GM06990 (cell line): ENCODE results near the gene PARVB.

Experiments used
- DNase-seq: peaks from one replicate; pipeline ENCODE4 v3.0.0-alpha.2; 2011; ENCODE audit not compliant: insufficient read length; ENCODE audit errors: extremely low read depth
- H3K27me3 ChIP-seq: replicated peaks from 2 replicates; pipeline ENCODE4 v1.6.0; 2011; ENCODE audit warnings: low read length; ENCODE audit not compliant: control insufficient read depth, insufficient read depth
- H3K36me3 ChIP-seq: 2 replicates; pipeline ENCODE4 v1.5.1; 2011; ENCODE audit warnings: low read length; ENCODE audit not compliant: control insufficient read depth, insufficient read depth
- H3K4me3 ChIP-seq: replicated peaks from 2 replicates; pipeline ENCODE4 v1.5.1; 2011; ENCODE audit warnings: low read depth, mild to moderate bottlenecking, control low read depth, low read length
- TF ChIP-seq, protein P1 (sequence below): IDR thresholded peaks from 2 replicates; pipeline ENCODE4 v1.5.1; 2011; ENCODE audit warnings: low read length, control low read depth, mild to moderate bottlenecking, inconsistent platforms; ENCODE audit not compliant: insufficient read depth, poor library complexity, severe bottlenecking

Gene PARVB

DNA sequence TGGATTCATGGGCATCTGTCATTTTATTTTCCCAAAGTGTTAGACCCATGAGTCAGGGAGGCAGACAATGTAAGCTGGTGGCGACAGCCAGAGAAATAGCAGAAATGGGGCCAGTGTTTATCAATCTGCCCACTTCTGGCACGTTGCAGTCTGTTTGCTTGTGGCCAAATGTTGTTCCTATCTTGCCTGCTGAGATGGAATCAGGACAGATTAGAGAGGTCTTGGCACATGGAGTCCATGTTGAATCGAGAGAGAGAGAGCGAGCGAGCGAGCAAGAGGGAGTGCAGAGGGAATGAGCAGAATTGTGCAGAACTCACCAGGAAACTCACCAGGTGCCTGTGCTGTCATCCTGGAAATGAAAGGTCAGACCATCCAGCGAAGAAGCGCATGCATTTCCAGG, 134.7 kb downstream of the PARVB start:
- H3K36me3 ChIP-seq = peaks cover 24% of the 10 kb centered on the region
- TF ChIP-seq, protein P1, sequence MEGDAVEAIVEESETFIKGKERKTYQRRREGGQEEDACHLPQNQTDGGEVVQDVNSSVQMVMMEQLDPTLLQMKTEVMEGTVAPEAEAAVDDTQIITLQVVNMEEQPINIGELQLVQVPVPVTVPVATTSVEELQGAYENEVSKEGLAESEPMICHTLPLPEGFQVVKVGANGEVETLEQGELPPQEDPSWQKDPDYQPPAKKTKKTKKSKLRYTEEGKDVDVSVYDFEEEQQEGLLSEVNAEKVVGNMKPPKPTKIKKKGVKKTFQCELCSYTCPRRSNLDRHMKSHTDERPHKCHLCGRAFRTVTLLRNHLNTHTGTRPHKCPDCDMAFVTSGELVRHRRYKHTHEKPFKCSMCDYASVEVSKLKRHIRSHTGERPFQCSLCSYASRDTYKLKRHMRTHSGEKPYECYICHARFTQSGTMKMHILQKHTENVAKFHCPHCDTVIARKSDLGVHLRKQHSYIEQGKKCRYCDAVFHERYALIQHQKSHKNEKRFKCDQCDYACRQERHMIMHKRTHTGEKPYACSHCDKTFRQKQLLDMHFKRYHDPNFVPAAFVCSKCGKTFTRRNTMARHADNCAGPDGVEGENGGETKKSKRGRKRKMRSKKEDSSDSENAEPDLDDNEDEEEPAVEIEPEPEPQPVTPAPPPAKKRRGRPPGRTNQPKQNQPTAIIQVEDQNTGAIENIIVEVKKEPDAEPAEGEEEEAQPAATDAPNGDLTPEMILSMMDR = no peak
- no peaks in the 10 kb centered on the region for H3K27me3 ChIP-seq
- no peak for DNase-seq
- H3K4me3 ChIP-seq = no peak overlapping the region

GRCh38 chr22:44159221-44159620, 135.1 kb downstream of the PARVB start:
- H3K27me3 ChIP-seq = no peaks in the 10 kb centered on the region
- H3K36me3 ChIP-seq = peaks cover 24% of the 10 kb centered on the region
- TF ChIP-seq, protein P1 = no peak
- H3K4me3 ChIP-seq = no peak overlapping the region
- no peak for DNase-seq

- TF ChIP-seq, protein P1 = no peak
- Histone ChIP-seq H3K4me3 (no peak overlapping the region), H3K27me3 (no peaks in the 10 kb centered on the region), H3K36me3 (peaks cover 26% of the 10 kb centered on the region)
- DNase-seq = no peak
These were observed 135.7 kb downstream of the PARVB start for GRCh38 chr22:44159811-44160210.

- Histone ChIP-seq H3K36me3 (peaks cover 26% of the 10 kb centered on the region), H3K27me3 (no peaks in the 10 kb centered on the region), H3K4me3 (no peak overlapping the region)
- DNase-seq = no peak
- TF ChIP-seq, protein P1 = no peak
These were observed 136.3 kb downstream of the PARVB start for GRCh38 chr22:44160421-44160820.

- TF ChIP-seq, protein P1 = no peak
- DNase-seq = no peak
- Histone ChIP-seq H3K4me3 (no peak overlapping the region), H3K27me3 (no peaks in the 10 kb centered on the region), H3K36me3 (peaks cover 28% of the 10 kb centered on the region)
These were observed 137.6 kb downstream of the PARVB start for GRCh38 chr22:44161673-44162072.

- Histone ChIP-seq H3K36me3 (peaks cover 31% of the 10 kb centered on the region), H3K4me3 (no peak overlapping the region), H3K27me3 (no peaks in the 10 kb centered on the region)
- no peak for DNase-seq
- TF ChIP-seq, protein P1 = no peak
These were observed 138.9 kb downstream of the PARVB start for GRCh38 chr22:44162960-44163359.
